Measurements from ENCODE around the gene DIRAS1.
"Not testable (repeated sequence)": the region's sequence is repeated elsewhere in the genome, so short reads cannot be mapped to it uniquely, and the experiment has no call there.

Gene DIRAS1

GRCh38 chr19:2711172-2711874 lies 9.8 kb downstream of the DIRAS1 start:
- DNase-seq (ENCODE audit: low spot score), result peak; percentile 80

DNA sequence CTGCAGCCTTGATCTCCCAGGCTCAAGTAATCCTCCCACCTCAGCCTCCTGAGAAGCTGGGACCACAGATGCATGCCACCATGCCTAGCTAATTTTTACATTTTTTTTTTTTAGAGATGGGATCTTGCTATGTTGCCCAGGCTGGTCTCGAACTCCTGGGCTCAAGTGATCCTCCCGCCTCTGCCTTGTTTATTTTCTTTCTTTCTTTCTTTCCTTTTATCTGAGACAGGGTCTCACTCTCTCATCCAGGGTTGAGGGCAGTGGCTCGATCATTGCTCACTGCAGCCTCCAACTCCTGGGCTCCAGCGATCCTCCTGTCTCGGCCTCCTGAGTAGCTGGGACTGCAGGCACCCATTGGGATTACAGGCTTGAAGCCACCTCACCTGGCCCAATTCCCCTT lies 14.9 kb downstream of the DIRAS1 start:
- no peak for DNase-seq (ENCODE audit: low spot score)

GRCh38 chr19:2703691-2704216 lies 17.4 kb downstream of the DIRAS1 start:
- no peak for DNase-seq (ENCODE audit: low spot score)

DNA sequence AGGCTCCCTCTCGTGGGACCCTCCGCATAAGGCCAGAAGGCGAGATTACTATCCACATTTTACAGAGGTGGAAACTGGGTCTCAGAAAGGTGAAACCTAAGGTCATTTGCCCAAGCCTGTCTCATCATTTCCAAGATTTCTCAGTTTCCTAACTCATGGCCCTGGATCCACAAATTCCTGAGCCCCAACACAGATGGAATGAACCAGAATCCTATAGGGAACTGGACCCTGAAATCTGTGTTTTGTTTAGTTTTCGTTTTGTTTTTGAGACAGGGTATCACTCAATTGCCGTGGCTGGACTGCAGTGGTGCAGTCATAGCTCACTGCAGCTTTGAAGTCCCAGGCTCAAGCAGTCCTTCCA lies 18.1 kb downstream of the DIRAS1 start:
- DNase-seq (ENCODE audit: low spot score), result no peak

- peak; percentile 99 for DNase-seq (ENCODE audit: low spot score)
Observed at GRCh38 chr19:2702170-2703076, 18.7 kb downstream of the DIRAS1 start, which contains the start of gene GNG7. Gene GNG7 (minus strand): TSS chr19:2702694. CDS start chr19:2520688, 182,006 bp downstream.

- DNase-seq (ENCODE audit: low spot score), result no peak
Observed at GRCh38 chr19:2701361-2702169, 19.6 kb downstream of the DIRAS1 start.

DNA sequence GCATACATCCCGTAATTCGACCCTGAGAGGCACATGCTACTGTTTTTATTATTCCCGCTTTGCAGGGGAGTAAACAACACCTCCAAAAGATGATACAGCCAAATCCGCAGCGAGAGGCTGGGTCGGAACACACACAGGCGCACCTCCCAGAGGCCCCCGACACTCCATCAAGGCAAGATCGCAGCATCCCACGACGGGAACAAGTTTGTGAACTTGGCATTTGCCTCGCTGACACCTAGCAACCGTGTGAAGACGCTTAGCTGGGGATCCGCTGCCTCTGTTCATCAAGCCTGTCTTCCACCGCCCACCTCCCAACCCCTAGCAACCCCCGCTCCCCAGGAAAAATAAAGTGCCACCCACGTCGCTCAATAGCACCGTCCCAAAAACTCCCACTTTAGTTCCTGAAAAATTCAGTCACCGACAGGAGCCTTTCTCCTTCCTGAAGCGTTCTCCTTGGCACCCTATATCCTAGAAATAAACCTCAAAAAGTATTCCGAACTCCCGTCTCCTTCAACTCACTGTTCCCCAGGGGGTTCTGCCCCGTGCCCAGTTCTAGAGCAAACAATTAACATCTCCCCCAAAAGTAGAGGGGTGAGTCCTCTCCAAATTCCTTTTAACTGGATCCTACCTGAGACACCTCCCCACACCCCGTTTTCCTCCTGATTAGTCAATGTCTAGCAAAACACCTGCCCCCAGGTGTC lies 20.4 kb downstream of the DIRAS1 start:
- DNase-seq (ENCODE audit: low spot score), result no peak

- no peak for DNase-seq (ENCODE audit: low spot score)
Observed at GRCh38 chr19:2699413-2700140, 21.6 kb downstream of the DIRAS1 start.

- no peak for DNase-seq (ENCODE audit: low spot score)
Observed at GRCh38 chr19:2694196-2694595, 27.0 kb downstream of the DIRAS1 start.

- no peak for DNase-seq (ENCODE audit: low spot score)
Observed at GRCh38 chr19:2693492-2694160, 27.5 kb downstream of the DIRAS1 start.

DNA sequence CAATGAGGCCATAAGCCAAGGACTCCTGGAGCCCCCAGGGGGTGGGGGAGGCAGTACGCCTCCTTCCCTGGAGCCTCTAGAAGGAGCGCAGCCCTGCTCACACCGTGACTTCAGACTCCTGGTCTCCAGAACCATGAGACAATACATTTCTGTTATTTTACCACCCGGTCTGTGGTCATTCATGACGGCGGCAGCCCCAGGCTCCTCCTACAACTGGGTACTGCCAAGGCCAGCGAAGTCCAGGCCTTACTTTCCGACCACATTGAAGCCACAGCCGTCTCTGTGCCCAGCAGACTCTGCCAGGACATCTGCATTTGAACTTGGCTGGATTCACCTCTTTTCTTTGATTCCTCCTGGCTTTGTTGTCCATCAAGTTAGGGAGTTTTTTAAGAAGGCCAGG lies 29.2 kb downstream of the DIRAS1 start:
- no peak for DNase-seq (ENCODE audit: low spot score)

DNA sequence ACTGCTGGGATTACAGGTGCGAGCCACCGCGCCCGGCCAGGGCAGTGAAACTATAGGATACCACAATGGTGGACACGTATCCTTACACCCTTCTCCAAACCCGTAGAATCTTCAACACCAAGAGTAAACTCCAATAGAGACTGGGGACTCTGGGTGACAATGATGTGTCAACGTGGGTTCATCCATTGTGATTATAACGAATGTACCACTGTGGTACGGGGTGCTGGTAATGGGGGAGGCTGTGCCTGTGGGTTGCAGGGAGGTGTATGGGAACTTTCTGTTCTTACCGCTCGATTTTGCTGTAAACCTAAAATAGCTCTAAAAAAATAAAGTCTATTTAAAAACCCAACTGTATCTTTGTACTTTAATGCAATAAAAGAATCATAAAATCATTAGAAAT lies 30.3 kb downstream of the DIRAS1 start:
- DNase-seq (ENCODE audit: low spot score), result no peak

DNA sequence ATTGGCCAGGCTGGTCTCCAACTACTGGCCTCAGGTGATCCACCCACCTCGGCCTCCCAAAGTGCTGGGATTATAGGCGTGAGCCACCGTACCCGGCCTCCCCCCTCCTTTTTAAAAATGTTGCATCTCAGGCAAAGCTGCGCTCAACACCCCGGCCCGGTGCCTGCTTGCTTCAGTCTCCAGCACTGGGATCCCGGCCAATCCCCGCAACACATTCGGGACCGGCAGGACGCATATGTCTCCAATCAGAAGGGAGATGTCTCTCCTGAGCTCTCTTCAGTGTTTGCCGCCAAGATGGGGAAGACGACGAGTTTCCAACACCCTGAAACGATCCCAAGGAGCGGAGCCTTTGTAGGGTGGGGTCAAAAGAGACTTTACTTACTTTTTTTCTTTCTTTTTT lies 34.8 kb downstream of the DIRAS1 start:
- DNase-seq (ENCODE audit: low spot score), result no peak

DNA sequence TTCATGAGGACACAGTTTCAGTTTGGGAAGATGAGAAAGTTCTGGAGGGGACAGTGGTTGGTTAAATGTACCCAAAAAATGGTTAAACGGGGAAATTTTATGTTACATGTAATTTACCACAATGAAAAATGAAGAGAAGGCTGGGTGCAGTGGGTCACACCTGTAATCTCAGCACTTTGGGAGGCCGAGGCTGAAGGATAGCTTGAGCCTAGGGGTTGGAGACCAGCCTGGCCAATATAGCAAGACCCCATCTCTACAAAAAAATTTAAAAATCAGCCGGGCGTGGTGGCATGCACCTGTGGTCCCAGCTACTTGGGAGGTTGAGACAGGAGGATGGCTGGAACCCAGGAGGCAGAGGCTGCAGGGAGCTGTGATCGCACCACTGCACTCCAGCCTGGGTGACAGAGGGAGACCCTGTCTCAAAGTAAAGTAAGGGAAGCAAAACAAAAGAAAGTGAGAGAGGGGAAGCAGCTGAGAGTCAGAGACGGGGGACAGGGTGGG lies 35.9 kb downstream of the DIRAS1 start:
- DNase-seq (ENCODE audit: low spot score), result no peak

DNA sequence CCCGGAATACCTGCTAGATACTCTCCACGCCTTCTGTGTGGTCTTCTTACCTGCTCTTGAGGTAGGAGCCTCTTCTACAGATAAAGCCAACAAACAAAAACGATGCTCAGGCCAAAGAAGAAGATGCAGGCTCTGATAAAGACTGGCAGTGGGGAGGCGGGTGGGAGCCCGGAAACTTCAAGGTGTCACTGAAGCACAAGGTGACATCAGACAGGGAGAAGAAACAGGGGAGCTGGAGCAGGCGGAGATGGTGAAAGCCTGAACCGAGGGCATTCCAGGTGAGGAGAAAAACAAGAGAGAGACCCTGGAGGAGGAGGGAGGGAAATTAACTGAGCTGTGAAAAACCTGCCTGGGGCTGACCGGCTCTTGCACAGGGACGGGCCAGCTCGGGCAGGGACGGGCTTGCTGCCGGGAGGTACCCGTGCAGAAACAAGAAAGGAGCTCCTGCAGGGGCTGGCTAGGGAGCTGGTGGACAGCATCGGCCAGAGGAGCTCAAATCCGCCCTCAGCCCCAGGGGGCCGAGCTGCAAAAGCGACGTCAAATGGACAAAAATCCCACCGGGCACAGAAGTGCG lies 37.7 kb downstream of the DIRAS1 start:
- no peak for DNase-seq (ENCODE audit: low spot score)

- no peak for DNase-seq (ENCODE audit: low spot score)
Observed at GRCh38 chr19:2680808-2681207, 40.4 kb downstream of the DIRAS1 start.

DNA sequence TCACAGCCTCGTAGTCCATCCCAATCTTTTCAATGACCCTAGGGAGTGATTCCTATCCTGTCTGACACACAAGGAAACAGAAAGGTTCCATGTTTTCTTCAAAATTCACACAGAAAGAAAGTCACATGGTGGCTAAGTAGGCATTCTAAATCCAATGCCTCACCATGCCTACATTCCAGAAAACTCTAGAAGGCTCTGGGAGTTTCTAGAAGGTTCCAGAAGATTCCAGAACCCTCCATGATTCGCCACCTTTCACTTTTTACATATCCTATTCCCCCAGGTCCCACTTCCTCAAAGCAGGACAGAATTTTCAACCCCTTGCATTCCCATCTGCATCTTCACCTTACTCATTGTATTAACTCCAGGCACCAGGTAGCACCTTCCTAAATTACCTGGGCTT lies 41.7 kb downstream of the DIRAS1 start:
- no peak for DNase-seq (ENCODE audit: low spot score)

GRCh38 chr19:2678948-2679347 lies 42.2 kb downstream of the DIRAS1 start:
- not testable (repeated sequence) for DNase-seq (ENCODE audit: low spot score)

- no peak for DNase-seq (ENCODE audit: low spot score)
Observed at GRCh38 chr19:2678044-2678671, 43.0 kb downstream of the DIRAS1 start.
